ENCODE results near the gene C12orf57.
A peak's percentile ranks its signal among the peaks of the same experiment; 100 is the strongest.

The C12orf57 gene

DNA sequence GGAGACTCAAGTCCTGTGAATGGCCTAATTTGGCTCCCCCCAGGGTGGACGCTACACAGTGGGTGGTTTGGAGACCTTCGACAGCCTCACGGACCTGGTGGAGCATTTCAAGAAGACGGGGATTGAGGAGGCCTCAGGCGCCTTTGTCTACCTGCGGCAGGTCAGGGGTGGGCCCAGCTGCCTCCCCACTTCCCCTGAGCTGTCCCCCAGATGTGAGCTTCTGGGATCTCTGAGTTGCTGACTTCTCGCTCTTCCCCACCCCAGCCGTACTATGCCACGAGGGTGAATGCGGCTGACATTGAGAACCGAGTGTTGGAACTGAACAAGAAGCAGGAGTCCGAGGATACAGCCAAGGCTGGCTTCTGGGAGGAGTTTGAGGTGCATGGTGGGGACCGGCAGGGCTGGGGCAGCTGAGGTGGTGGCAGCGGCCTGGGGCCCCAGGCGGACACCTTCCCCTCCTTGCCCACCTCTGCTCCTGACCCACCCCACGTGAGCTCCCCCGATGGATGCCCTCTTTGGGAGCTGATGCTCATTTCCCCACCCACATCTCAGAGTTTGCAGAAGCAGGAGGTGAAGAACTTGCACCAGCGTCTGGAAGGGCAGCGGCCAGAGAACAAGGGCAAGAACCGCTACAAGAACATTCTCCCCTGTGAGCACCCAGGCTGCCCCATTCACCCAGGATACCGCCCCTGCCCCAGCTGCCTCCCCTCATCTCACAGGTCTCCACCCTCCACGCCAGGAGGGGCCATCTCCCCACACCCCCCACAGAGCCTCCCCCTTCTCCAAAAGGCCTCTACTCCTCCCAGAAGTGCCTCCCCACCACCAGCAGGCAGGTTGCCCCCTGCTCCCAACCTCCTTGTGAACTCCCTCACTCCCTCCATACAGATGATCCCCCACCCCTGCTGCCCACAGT lies 11.5 kb downstream of the C12orf57 start:
- no peak for DNase-seq

GRCh38 chr12:6956021-6956727 lies 12.4 kb downstream of the C12orf57 start:
- DNase-seq = no peak

DNA sequence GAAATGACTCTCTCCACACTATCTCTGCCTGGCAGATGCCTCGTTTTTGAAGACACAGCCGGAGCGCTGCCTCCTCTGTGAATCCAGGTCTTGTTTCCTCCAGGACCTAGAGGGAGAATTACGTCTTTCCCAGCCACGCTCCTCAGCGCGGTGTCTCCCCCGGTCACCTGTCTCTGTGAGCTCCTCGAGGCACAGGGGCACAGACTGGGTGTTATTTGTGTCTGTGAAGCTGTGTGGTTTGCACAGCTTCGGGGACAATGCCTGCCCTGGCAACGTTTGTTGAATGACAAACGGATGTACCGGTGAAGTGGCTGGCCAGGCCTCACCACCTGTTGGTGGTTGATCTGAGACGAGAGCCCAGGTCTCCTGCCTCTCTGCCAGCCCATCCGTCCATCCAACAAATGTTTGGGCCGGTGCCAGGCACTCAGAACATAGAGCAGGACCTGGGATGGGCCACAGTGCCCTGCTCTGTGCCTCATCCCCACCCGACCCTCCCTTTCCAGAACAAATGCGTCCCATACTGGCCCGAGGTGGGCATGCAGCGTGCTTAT lies 13.4 kb downstream of the C12orf57 start:
- no peak for DNase-seq

DNA sequence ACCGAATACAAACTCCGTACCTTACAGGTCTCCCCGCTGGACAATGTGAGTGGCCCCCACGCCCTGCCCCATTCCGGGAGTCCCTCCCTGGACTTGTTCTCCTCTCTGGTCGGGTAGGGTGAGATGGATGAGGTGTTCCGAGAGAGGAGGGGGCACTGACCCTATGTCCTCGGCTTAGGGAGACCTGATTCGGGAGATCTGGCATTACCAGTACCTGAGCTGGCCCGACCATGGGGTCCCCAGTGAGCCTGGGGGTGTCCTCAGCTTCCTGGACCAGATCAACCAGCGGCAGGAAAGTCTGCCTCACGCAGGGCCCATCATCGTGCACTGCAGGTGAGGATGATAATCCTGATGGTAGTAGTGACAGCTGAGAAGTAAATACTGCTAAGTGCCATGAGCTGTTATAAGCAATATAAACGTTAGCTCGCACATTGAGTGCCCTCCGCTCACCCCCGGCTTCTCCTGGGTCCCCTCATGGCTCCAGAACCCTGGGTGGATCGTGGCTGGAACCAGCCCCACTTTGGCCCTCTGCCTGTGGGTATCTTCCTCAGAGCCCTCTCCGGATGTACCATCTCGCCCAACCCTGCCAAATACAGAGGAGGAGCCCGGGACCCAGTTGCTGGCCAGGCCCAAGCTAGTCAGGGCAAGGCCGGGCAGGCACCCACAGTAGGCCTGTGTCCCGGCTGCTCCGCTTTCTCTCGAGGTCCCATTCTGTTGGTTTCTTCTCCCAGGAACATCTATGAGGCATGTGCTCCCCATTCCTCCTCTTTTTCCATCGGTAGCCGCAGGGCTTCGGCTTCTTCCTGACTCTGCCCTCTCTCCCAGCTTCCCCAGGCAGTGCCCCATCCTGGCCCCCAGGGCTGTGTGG lies 14.2 kb downstream of the C12orf57 start:
- DNase-seq = no peak

DNA sequence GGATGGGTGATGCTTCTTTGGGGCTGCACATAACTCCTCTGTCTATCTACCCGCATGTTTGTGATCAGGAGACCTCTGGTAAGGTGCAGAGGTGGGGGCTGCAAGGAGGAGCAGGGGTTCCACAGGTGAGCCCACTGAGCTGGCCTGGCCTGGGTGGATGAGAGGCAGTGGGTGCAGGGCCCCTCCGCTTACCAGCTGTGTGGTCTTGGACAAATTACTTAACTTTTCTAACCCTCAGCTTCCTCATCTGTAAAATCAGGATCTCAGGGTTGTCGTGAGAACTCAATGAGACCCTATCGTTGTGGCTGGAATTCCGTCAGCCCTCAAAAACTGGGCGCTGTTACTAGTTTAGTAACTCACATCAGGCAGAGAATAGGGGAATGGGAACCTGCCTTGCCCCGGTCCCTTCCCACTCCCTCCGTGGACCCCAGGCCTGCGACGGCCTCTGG lies 14.8 kb downstream of the C12orf57 start:
- DNase-seq = no peak

DNA sequence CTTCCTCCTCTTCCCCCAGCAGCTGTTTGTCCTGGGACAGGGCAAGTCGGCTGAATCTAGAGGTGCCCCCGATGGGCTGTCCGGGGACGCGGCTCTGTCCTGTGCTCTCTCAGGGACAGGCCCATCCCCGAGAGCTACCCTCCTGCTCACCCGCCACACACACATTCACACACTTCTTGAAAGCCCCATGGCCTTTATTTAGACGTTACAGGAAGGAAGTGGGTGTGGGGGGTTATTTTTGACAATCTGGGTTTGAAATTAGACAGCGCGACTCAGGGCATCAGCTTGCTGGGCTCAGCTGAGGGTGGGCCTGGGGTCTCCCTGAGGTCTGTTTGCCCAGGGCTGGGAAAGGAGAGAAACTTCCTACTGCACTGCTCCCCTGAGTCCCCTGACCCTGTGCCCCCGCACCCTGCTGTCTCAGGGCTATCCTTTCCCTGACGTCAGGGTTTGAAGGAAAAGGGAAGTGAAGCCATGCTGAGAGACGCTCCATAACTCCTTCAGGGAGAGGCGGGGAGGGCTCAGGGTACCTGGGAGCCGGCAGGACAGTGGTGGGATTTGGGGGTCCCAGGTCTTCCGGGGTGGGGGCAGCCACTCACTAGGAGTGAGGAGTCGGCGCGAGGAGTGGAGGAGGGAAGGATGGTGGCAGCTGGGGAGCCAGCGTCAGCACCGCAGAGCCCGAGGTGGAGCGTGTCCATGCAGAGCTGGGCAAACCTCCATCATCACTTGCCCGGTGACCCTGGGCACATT lies 15.4 kb downstream of the C12orf57 start:
- DNase-seq = no peak

GRCh38 chr12:6959805-6960592 lies 16.2 kb downstream of the C12orf57 start:
- no peak for DNase-seq

- DNase-seq = no peak
These were observed 16.9 kb downstream of the C12orf57 start for GRCh38 chr12:6960593-6961277.

GRCh38 chr12:6961278-6961694 lies 17.5 kb downstream of the C12orf57 start:
- DNase-seq = no peak

DNA sequence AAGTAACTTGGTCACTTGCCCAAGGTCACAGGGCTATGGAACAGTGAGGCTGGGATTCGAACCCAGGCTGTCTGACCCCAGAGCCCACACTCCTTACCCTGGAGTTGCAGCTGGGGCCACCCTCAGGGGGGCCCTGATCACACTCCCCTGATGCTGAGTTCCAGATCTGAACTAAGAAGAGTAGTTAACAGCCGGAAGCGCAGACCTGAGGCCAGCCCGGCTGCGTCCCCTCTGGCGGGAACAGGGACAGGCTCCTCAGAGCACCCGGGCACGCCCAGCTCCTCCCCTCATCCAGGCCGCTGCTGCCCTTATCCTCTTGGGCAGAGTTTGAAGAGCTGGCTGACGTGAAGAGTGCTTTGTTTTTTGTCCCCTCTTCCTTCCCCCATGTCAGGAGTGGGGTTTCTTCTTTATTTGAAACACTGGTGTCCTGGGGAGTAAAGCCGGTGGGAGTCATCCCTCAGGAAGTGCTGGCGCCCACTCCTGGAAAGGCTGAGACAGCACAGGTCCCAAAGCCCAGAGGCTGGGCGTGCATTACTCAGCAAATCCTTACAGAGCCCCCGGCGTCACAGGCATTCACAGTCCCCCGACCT lies 18.0 kb downstream of the C12orf57 start:
- no peak for DNase-seq

- no peak for DNase-seq
These were observed 18.6 kb downstream of the C12orf57 start for GRCh38 chr12:6962285-6963015.

GRCh38 chr12:6963016-6963731 lies 19.4 kb downstream of the C12orf57 start:
- no peak for DNase-seq

- no peak for DNase-seq
These were observed 20.1 kb downstream of the C12orf57 start for GRCh38 chr12:6963791-6964413.

- DNase-seq = no peak
These were observed 20.8 kb downstream of the C12orf57 start for GRCh38 chr12:6964605-6965025.

DNA sequence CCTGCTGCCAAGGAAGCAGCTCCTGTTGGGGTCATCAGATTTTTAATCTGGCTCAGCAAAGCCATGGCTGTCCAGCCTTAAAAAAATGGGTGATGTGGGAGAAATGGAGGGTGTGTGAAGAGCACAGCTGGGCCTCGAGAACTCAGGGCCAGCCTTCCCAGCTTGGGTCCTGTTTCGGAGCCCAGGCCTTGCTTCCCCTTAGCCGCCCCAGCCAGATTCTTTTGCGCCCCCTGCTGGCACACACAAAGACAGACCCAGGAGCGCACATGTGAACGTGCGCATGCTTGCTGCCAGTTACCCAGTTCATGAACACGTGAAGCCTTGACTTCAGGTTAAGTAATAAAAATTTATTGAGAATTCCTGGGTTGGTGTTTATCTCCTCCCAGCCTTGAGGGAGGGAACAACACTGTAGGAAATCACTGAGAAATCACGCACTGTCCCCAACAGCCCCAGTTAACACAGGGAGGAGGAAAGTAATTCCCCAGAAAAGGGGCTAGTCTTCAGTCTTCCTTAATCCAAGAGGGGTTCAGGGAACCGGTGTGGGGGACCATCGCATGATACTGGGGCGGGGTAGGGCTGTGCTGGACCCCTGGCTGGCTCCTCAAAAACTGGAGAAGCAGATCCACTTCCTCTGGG lies 21.3 kb downstream of the C12orf57 start:
- peak; percentile 13 for DNase-seq

- DNase-seq = no peak
These were observed 21.9 kb downstream of the C12orf57 start for GRCh38 chr12:6965714-6966113.

- DNase-seq = no peak
These were observed 22.5 kb downstream of the C12orf57 start for GRCh38 chr12:6966351-6966750.

All from T1000 (cell line).